Osteocyte (in vitro differentiated cells): ENCODE results near the gene LSMEM2. TPM values are rescaled to one million over a fixed set of nuclear protein-coding genes. Genes with fewer than 3 reads are reported as not detected.

Experiments used
- DNase-seq: peaks from one replicate; pipeline ENCODE4 v3.0.0; 2021; ENCODE audit warnings: mixed read lengths; ENCODE audit not compliant: unreplicated experiment; ENCODE audit errors: extremely low spot score
- H3K27ac Mint-ChIP-seq: one replicate; pipeline ENCODE4 v1.8.0; 2021; ENCODE audit warnings: mild to moderate bottlenecking, mixed read lengths; ENCODE audit not compliant: unreplicated experiment
- H3K27me3 Mint-ChIP-seq: one replicate; pipeline ENCODE4 v1.8.0; 2021; ENCODE audit warnings: mixed read lengths; ENCODE audit not compliant: unreplicated experiment
- H3K36me3 Mint-ChIP-seq: one replicate; pipeline ENCODE4 v1.8.0; 2021; ENCODE audit warnings: mixed read lengths; ENCODE audit not compliant: unreplicated experiment
- H3K4me1 Mint-ChIP-seq: one replicate; pipeline ENCODE4 v1.8.0; 2021; ENCODE audit warnings: mixed read lengths; ENCODE audit not compliant: unreplicated experiment
- H3K4me3 Mint-ChIP-seq: one replicate; pipeline ENCODE4 v1.8.0; 2021; ENCODE audit warnings: mild to moderate bottlenecking, moderate library complexity, mixed read lengths; ENCODE audit not compliant: unreplicated experiment
- H3K9me3 Mint-ChIP-seq: one replicate; pipeline ENCODE4 v1.8.0; 2021; ENCODE audit warnings: mixed read lengths; ENCODE audit not compliant: unreplicated experiment
- CTCF ChIP-seq: fragments of 200-600 bp; sonication (generic); IDR thresholded peaks from 2 replicates; pipeline ENCODE4 v1.5.0; 2021; ENCODE audit warnings: antibody characterized with exemption, mild to moderate bottlenecking, moderate library complexity
- total RNA-seq: library from RNA; stranded (reverse); gene quantifications from 2 replicates; pipeline ENCODE4 v1.2.1, GENCODE V29; 2021

The LSMEM2 gene
- total RNA-seq, 1 donor from 2014 or later, result not detected

DNA sequence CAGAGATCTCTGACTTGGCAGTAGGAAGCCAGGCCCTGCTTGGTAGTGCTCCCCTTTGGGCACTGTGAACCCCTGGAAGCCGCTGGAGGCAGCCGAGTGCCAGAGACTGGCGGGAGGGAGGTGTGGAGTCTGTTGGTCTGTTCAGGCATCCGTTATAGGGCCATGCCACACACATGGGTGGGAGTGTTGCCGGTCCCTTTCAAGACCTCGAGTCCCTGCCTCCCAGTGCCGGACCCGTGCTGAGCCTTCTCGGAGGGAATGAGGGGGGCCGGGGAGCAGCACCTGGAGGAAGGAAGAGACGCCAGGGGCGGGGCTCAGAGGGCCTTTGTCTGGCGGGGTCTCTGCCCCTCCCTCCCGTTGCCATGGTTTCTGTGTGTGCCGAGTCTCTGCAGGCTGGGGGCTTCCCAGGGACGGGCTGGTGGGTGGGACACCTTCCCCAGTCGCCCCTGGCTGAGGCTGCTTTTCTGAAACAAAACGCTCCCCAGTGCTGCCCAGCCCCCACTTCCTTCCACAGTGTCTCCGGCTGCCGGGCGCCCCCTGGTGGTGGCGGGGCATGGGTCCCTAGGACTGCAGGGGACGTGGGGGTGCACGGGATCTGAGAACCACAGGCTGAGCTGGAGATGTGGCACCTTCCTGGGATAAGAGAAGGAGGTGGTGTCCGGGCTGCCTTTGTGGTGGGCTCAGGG is 32.9 kb upstream of the LSMEM2 start:
- Mint-ChIP-seq H3K9me3 (no peaks in the 10 kb centered on the region), H3K4me3 (peak overlapping the region; percentile 69)
- peak; percentile 98 for DNase-seq

GRCh38 chr3:50246517-50246954 is 32.4 kb upstream of the LSMEM2 start:
- Mint-ChIP-seq H3K4me1 (peaks cover 78% of the 10 kb centered on the region), H3K27me3 (no peaks in the 10 kb centered on the region), H3K4me3 (peak overlapping the region; percentile 69), H3K9me3 (no peaks in the 10 kb centered on the region), H3K36me3 (peaks cover 3% of the 10 kb centered on the region), H3K27ac (peak overlapping the region; percentile 95)
- DNase-seq, result peak; percentile 97
- TF ChIP-seq CTCF, result peak; percentile 27

More for the DNA sequence above, 32.9 kb upstream of the LSMEM2 start:
- Mint-ChIP-seq H3K27ac (peak overlapping the region; percentile 95), H3K27me3 (no peaks in the 10 kb centered on the region), H3K4me1 (peaks cover 79% of the 10 kb centered on the region), H3K36me3 (peaks cover under 1% of the 10 kb centered on the region)
- TF ChIP-seq CTCF, result peak; percentile 99

DNA sequence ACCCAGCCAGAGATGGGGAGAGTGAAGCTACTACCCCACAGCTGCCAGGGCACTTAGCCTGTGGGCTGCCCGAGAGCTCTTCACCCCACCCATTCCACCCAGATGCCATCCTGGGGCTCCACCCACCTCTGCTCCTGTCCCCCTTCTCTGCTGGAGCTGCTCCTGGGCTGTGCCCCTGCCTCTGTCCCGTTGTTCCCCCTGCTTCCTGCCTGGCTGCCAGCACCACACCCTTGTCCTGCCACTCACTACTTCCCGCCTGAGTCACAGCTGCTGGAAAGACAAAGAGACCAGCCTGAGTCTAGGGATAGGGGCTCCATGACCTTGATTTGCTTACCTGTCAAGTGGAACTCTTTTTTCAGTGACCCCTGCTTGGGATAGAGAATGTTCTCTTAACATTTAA is 30.5 kb upstream of the LSMEM2 start:
- peaks cover 3% of the 10 kb centered on the region for H3K36me3 Mint-ChIP-seq
- no peak for DNase-seq
- H3K4me1 Mint-ChIP-seq, result peaks cover 67% of the 10 kb centered on the region
- H3K27ac Mint-ChIP-seq, result peak overlapping the region; percentile 90
- peak overlapping the region; percentile 58 for H3K4me3 Mint-ChIP-seq
- H3K9me3 Mint-ChIP-seq, result no peaks in the 10 kb centered on the region
- no peaks in the 10 kb centered on the region for H3K27me3 Mint-ChIP-seq
- no peak for TF ChIP-seq CTCF

DNA sequence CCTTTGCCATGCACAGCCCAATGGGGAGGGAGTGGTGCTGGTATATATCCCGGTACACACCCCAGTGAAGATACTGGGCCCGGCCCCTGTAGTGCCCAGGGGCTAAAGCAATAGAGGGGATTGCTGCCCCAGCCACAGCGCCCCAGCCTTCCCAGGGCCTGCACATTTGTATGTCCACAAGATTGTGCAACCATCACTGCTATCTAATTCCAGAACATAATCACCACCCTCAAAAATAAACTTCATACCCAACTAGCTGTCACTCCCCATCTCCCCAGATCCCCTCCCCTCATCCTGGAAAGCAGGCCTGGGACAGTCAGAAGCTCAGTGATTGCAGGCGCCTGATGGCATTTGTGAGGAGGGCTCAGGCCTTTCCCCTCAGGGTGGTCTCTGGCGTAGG is 29.4 kb upstream of the LSMEM2 start:
- Mint-ChIP-seq H3K27me3 (no peaks in the 10 kb centered on the region), H3K4me3 (no peak overlapping the region), H3K9me3 (no peaks in the 10 kb centered on the region), H3K36me3 (peaks cover 6% of the 10 kb centered on the region), H3K4me1 (peaks cover 59% of the 10 kb centered on the region), H3K27ac (peak overlapping the region; percentile 90)
- no peak for TF ChIP-seq CTCF
- no peak for DNase-seq

- Mint-ChIP-seq H3K27ac (no peak overlapping the region), H3K4me3 (no peak overlapping the region), H3K9me3 (no peaks in the 10 kb centered on the region), H3K27me3 (no peaks in the 10 kb centered on the region), H3K4me1 (peaks cover 50% of the 10 kb centered on the region), H3K36me3 (peaks cover 6% of the 10 kb centered on the region)
- no peak for TF ChIP-seq CTCF
- no peak for DNase-seq
Observed at GRCh38 chr3:50250514-50250913, 28.4 kb upstream of the LSMEM2 start.
